Activated CD4-positive, alpha-beta memory T cell treated with anti-CD3 and anti-CD28 coated beads, Interleukin-2, amount 10 ng/mL, durations not matched to agents 7 days and 5 days (primary cell): ENCODE measurements around the gene COL4A1. TPM values are rescaled to one million over a fixed set of nuclear protein-coding genes. Genes with fewer than 3 reads are reported as not detected.

Experiments used
- CTCF ChIA-PET: fragments of 350-600 bp; sonication (Branson Sonifier 250); formaldehyde crosslinking; loops from one replicate; lab custom pipeline; 2021; ENCODE audit warnings: antibody characterized with exemption, inconsistent platforms; lab: Charles Lee
- POLR2A ChIA-PET: fragments of 350-600 bp; sonication (Branson Sonifier 250); formaldehyde crosslinking; loops from one replicate; lab custom pipeline; 2021; ENCODE audit warnings: antibody characterized with exemption; lab: Charles Lee
- DNase-seq: peaks from one replicate; pipeline ENCODE4 v3.0.0-alpha.2; 2020
- H3K27ac Mint-ChIP-seq: one replicate; pipeline ENCODE4 v1.8.0; 2021; ENCODE audit warnings: mild to moderate bottlenecking, mixed read lengths
- H3K27me3 Mint-ChIP-seq: one replicate; pipeline ENCODE4 v1.8.0; 2021; ENCODE audit warnings: mixed read lengths
- H3K36me3 Mint-ChIP-seq: one replicate; pipeline ENCODE4 v1.8.0; 2021; ENCODE audit warnings: low read depth, mixed read lengths
- H3K4me1 Mint-ChIP-seq: one replicate; pipeline ENCODE4 v1.8.0; 2021; ENCODE audit warnings: mixed read lengths
- H3K4me3 Mint-ChIP-seq: one replicate; pipeline ENCODE4 v1.8.0; 2021; ENCODE audit warnings: mild to moderate bottlenecking, mixed read lengths
- H3K9me3 Mint-ChIP-seq: one replicate; pipeline ENCODE4 v1.8.0; 2021; ENCODE audit warnings: mixed read lengths
- total RNA-seq, 2 experiments: library from RNA; stranded (reverse); gene quantifications; one replicate each; pipeline ENCODE4 v1.2.3, GENCODE V29; 2021

Gene COL4A1
- total RNA-seq, 2 experiments from 2014 or later, result not detected

GRCh38 chr13:110206185-110206584, 100.8 kb downstream of the COL4A1 start:
- no peaks in the 10 kb centered on the region for H3K36me3 Mint-ChIP-seq
- CTCF ChIA-PET, result no interaction called here
- POLR2A ChIA-PET, result no interaction called here
- H3K9me3 Mint-ChIP-seq, result no peaks in the 10 kb centered on the region
- DNase-seq, result no peak
- H3K27ac Mint-ChIP-seq, result no peak overlapping the region
- H3K27me3 Mint-ChIP-seq, result no peaks in the 10 kb centered on the region
- no peaks in the 10 kb centered on the region for H3K4me1 Mint-ChIP-seq
- no peak overlapping the region for H3K4me3 Mint-ChIP-seq

GRCh38 chr13:110201114-110201513, 105.8 kb downstream of the COL4A1 start:
- Mint-ChIP-seq H3K27me3 (peaks cover 2% of the 10 kb centered on the region), H3K9me3 (no peaks in the 10 kb centered on the region)
- POLR2A ChIA-PET, result no interaction called here

GRCh38 chr13:110200276-110200870, 106.6 kb downstream of the COL4A1 start:
- H3K27me3 Mint-ChIP-seq, result peaks cover 3% of the 10 kb centered on the region
- H3K4me3 Mint-ChIP-seq, result no peak overlapping the region
- H3K9me3 Mint-ChIP-seq, result no peaks in the 10 kb centered on the region
- H3K4me1 Mint-ChIP-seq, result no peaks in the 10 kb centered on the region
- no peaks in the 10 kb centered on the region for H3K36me3 Mint-ChIP-seq
- no peak overlapping the region for H3K27ac Mint-ChIP-seq
- no peak for DNase-seq
- ChIA-PET CTCF (no interaction called here), POLR2A (no interaction called here)

More at GRCh38 chr13:110201114-110201513, 105.8 kb downstream of the COL4A1 start:
- DNase-seq, result no peak
- H3K4me3 Mint-ChIP-seq, result no peak overlapping the region
- no peak overlapping the region for H3K27ac Mint-ChIP-seq
- no peaks in the 10 kb centered on the region for H3K4me1 Mint-ChIP-seq
- CTCF ChIA-PET, result no interaction called here
- H3K36me3 Mint-ChIP-seq, result no peaks in the 10 kb centered on the region

- Mint-ChIP-seq H3K36me3 (no peaks in the 10 kb centered on the region), H3K4me1 (no peaks in the 10 kb centered on the region), H3K4me3 (no peak overlapping the region), H3K27me3 (peaks cover 7% of the 10 kb centered on the region), H3K27ac (no peak overlapping the region), H3K9me3 (no peaks in the 10 kb centered on the region)
- CTCF ChIA-PET, result no interaction called here
- DNase-seq, result no peak
- POLR2A ChIA-PET, result no interaction called here
Measured at GRCh38 chr13:110199046-110199831, 107.7 kb downstream of the COL4A1 start.

- POLR2A ChIA-PET, result no interaction called here
- DNase-seq, result no peak
- H3K27ac Mint-ChIP-seq, result no peak overlapping the region
- H3K27me3 Mint-ChIP-seq, result peaks cover 8% of the 10 kb centered on the region
- H3K36me3 Mint-ChIP-seq, result no peaks in the 10 kb centered on the region
- H3K4me1 Mint-ChIP-seq, result no peaks in the 10 kb centered on the region
- H3K9me3 Mint-ChIP-seq, result no peaks in the 10 kb centered on the region
- no peak overlapping the region for H3K4me3 Mint-ChIP-seq
- CTCF ChIA-PET, result no interaction called here
Measured at GRCh38 chr13:110197471-110197870, 109.5 kb downstream of the COL4A1 start.

GRCh38 chr13:110197026-110197425, 109.9 kb downstream of the COL4A1 start:
- no peak for DNase-seq
- H3K4me3 Mint-ChIP-seq, result no peak overlapping the region
- H3K36me3 Mint-ChIP-seq, result no peaks in the 10 kb centered on the region
- POLR2A ChIA-PET, result no interaction called here
- no peaks in the 10 kb centered on the region for H3K4me1 Mint-ChIP-seq
- CTCF ChIA-PET, result no interaction called here
- no peaks in the 10 kb centered on the region for H3K9me3 Mint-ChIP-seq
- peaks cover 8% of the 10 kb centered on the region for H3K27me3 Mint-ChIP-seq
- H3K27ac Mint-ChIP-seq, result no peak overlapping the region

GRCh38 chr13:110195547-110196485, 111.1 kb downstream of the COL4A1 start:
- Mint-ChIP-seq H3K9me3 (no peaks in the 10 kb centered on the region), H3K4me3 (no peak overlapping the region), H3K4me1 (no peaks in the 10 kb centered on the region), H3K36me3 (no peaks in the 10 kb centered on the region), H3K27ac (no peak overlapping the region), H3K27me3 (peaks cover 8% of the 10 kb centered on the region)
- CTCF ChIA-PET, result no interaction called here
- POLR2A ChIA-PET, result no interaction called here
- DNase-seq, result no peak

- Mint-ChIP-seq H3K4me1 (no peaks in the 10 kb centered on the region), H3K27ac (no peak overlapping the region), H3K27me3 (peaks cover 10% of the 10 kb centered on the region), H3K4me3 (no peak overlapping the region), H3K9me3 (no peaks in the 10 kb centered on the region), H3K36me3 (no peaks in the 10 kb centered on the region)
- CTCF ChIA-PET, result no interaction called here
- DNase-seq, result no peak
- POLR2A ChIA-PET, result no interaction called here
Measured at GRCh38 chr13:110194451-110194850, 112.5 kb downstream of the COL4A1 start.

- no peak overlapping the region for H3K4me3 Mint-ChIP-seq
- no peaks in the 10 kb centered on the region for H3K9me3 Mint-ChIP-seq
- POLR2A ChIA-PET, result no interaction called here
- CTCF ChIA-PET, result no interaction called here
- H3K36me3 Mint-ChIP-seq, result no peaks in the 10 kb centered on the region
- DNase-seq, result no peak
- H3K27ac Mint-ChIP-seq, result no peak overlapping the region
- no peaks in the 10 kb centered on the region for H3K4me1 Mint-ChIP-seq
- peaks cover 10% of the 10 kb centered on the region for H3K27me3 Mint-ChIP-seq
Measured at GRCh38 chr13:110193491-110193890, 113.5 kb downstream of the COL4A1 start.

GRCh38 chr13:110192472-110192871, 114.5 kb downstream of the COL4A1 start:
- H3K27ac Mint-ChIP-seq, result no peak overlapping the region
- no peaks in the 10 kb centered on the region for H3K36me3 Mint-ChIP-seq
- ChIA-PET POLR2A (no interaction called here), CTCF (no interaction called here)
- H3K9me3 Mint-ChIP-seq, result no peaks in the 10 kb centered on the region
- H3K27me3 Mint-ChIP-seq, result peaks cover 13% of the 10 kb centered on the region
- DNase-seq, result no peak
- no peak overlapping the region for H3K4me3 Mint-ChIP-seq
- no peaks in the 10 kb centered on the region for H3K4me1 Mint-ChIP-seq

- no peak for DNase-seq
- Mint-ChIP-seq H3K4me3 (no peak overlapping the region), H3K9me3 (no peaks in the 10 kb centered on the region), H3K4me1 (no peaks in the 10 kb centered on the region), H3K36me3 (no peaks in the 10 kb centered on the region), H3K27ac (no peak overlapping the region), H3K27me3 (peaks cover 4% of the 10 kb centered on the region)
- POLR2A ChIA-PET, result no interaction called here
- CTCF ChIA-PET, result no interaction called here
Measured at GRCh38 chr13:110187641-110188161, 119.3 kb downstream of the COL4A1 start.

- H3K36me3 Mint-ChIP-seq, result no peaks in the 10 kb centered on the region
- CTCF ChIA-PET, result no interaction called here
- no peak overlapping the region for H3K27ac Mint-ChIP-seq
- H3K27me3 Mint-ChIP-seq, result peaks cover 4% of the 10 kb centered on the region
- no peaks in the 10 kb centered on the region for H3K4me1 Mint-ChIP-seq
- DNase-seq, result no peak
- no peaks in the 10 kb centered on the region for H3K9me3 Mint-ChIP-seq
- no peak overlapping the region for H3K4me3 Mint-ChIP-seq
- POLR2A ChIA-PET, result no interaction called here
Measured at GRCh38 chr13:110186231-110186855, 120.6 kb downstream of the COL4A1 start.

- Mint-ChIP-seq H3K9me3 (no peaks in the 10 kb centered on the region), H3K36me3 (no peaks in the 10 kb centered on the region), H3K27ac (no peak overlapping the region), H3K4me1 (no peaks in the 10 kb centered on the region), H3K27me3 (peaks cover 3% of the 10 kb centered on the region), H3K4me3 (no peak overlapping the region)
- no peak for DNase-seq
- ChIA-PET CTCF (no interaction called here), POLR2A (no interaction called here)
Measured at GRCh38 chr13:110185696-110186095, 121.3 kb downstream of the COL4A1 start.
